OCI-LY1 (cell line): Measurements from ENCODE around the gene LCE2A.
"Not testable (repeated sequence)": the region's sequence is repeated elsewhere in the genome, so short reads cannot be mapped to it uniquely, and the experiment has no call there.

Experiments
- H2AFZ ChIP-seq: fragments of 200-600 bp; sonication (generic), shearing (Covaris generic); 2 replicates; pipeline ENCODE4 v1.6.0; 2014; ENCODE audit warnings: antibody characterized with exemption, mild to moderate bottlenecking, low read length
- H3F3A ChIP-seq: fragments of 200-600 bp; sonication (generic), shearing (Covaris generic); 2 replicates; pipeline ENCODE4 v1.6.0; 2014; ENCODE audit warnings: mild to moderate bottlenecking, antibody characterized with exemption, low read length, moderate library complexity; ENCODE audit not compliant: insufficient read depth
- H3K27ac ChIP-seq: fragments of 200-600 bp; sonication (generic); 2 replicates; pipeline ENCODE4 v1.5.1; 2014; ENCODE audit warnings: low read length, mixed run types, mild to moderate bottlenecking, low read depth; ENCODE audit not compliant: poor library complexity, severe bottlenecking
- H3K27me3 ChIP-seq: fragments of 200-600 bp; sonication (generic); 2 replicates; pipeline ENCODE4 v1.6.0; 2014; ENCODE audit warnings: antibody characterized with exemption, mild to moderate bottlenecking, low read length, moderate library complexity; ENCODE audit not compliant: insufficient read depth
- H3K36me3 ChIP-seq: fragments of 200-600 bp; sonication (generic); 2 replicates; pipeline ENCODE4 v1.6.1; 2014; ENCODE audit warnings: mild to moderate bottlenecking, antibody characterized with exemption, low read length, moderate library complexity, mixed read lengths; ENCODE audit not compliant: insufficient read depth
- H3K4me1 ChIP-seq: fragments of 200-600 bp; sonication (generic); 2 replicates; pipeline ENCODE4 v1.5.1; 2014; ENCODE audit warnings: mild to moderate bottlenecking, low read length, moderate library complexity; ENCODE audit not compliant: insufficient read depth, severe bottlenecking
- H3K4me2 ChIP-seq: fragments of 200-600 bp; sonication (generic), shearing (Covaris generic); 2 replicates; pipeline ENCODE4 v1.6.1; 2014; ENCODE audit warnings: low read length
- H3K4me3 ChIP-seq: fragments of 200-600 bp; sonication (generic); 2 replicates; pipeline ENCODE4 v1.5.1; 2014; ENCODE audit warnings: low read length, low read depth, mild to moderate bottlenecking, mixed read lengths; ENCODE audit not compliant: poor library complexity, severe bottlenecking
- H3K79me2 ChIP-seq: fragments of 200-600 bp; shearing (Covaris generic); 2 replicates; pipeline ENCODE4 v1.6.1; 2016; ENCODE audit warnings: mixed run types, low read length, mixed read lengths; ENCODE audit not compliant: insufficient read depth
- H3K9ac ChIP-seq: fragments of 200-600 bp; sonication (generic), shearing (Covaris generic); 2 replicates; pipeline ENCODE4 v1.6.1; 2014; ENCODE audit warnings: mild to moderate bottlenecking, low read length, mixed read lengths
- H3K9me2 ChIP-seq: fragments of 200-600 bp; sonication (generic), shearing (Covaris generic); 2 replicates; pipeline ENCODE4 v1.6.1; 2014; ENCODE audit warnings: low read depth, mild to moderate bottlenecking, low read length, mixed read lengths
- H3K9me3 ChIP-seq: fragments of 200-600 bp; shearing (Covaris generic); 2 replicates; pipeline ENCODE4 v1.6.1; 2014; ENCODE audit warnings: low read length, mixed read lengths
- H4K20me1 ChIP-seq: fragments of 200-600 bp; sonication (generic), shearing (Covaris generic); 2 replicates; pipeline ENCODE4 v1.6.0; 2016; ENCODE audit warnings: mild to moderate bottlenecking, low read length; ENCODE audit not compliant: insufficient read depth
- CTCF ChIP-seq: fragments of 200-600 bp; sonication (generic), shearing (Covaris generic); IDR thresholded peaks from 2 replicates; pipeline ENCODE4 v1.5.1; 2017; ENCODE audit warnings: mild to moderate bottlenecking, antibody characterized with exemption, low read length, moderate library complexity, mixed read lengths
- EZH2 ChIP-seq: fragments of 200-600 bp; sonication (generic), shearing (Covaris generic); IDR thresholded peaks from 2 replicates; pipeline ENCODE4 v1.8.0; 2017; ENCODE audit warnings: borderline replicate concordance, mixed run types, mild to moderate bottlenecking, antibody characterized with exemption, low read length, moderate library complexity, mixed read lengths

LCE2A gene

GRCh38 chr1:152667648-152668047, 30.5 kb upstream of the LCE2A start:
- no peak overlapping the region for H3K4me3 ChIP-seq
- no peak overlapping the region for H3K27ac ChIP-seq
- H3K36me3 ChIP-seq, result no peaks in the 10 kb centered on the region
- H3K9ac ChIP-seq, result no peak overlapping the region
- no peak overlapping the region for H3K4me2 ChIP-seq
- no peak for TF ChIP-seq CTCF
- no peak for TF ChIP-seq EZH2
- H2AFZ ChIP-seq, result no peak overlapping the region
- H3K9me2 ChIP-seq, result no peaks in the 10 kb centered on the region
- no peaks in the 10 kb centered on the region for H3K79me2 ChIP-seq
- no peaks in the 10 kb centered on the region for H4K20me1 ChIP-seq
- no peaks in the 10 kb centered on the region for H3K4me1 ChIP-seq
- no peaks in the 10 kb centered on the region for H3K9me3 ChIP-seq
- no peaks in the 10 kb centered on the region for H3K27me3 ChIP-seq
- H3F3A ChIP-seq, result no peaks in the 10 kb centered on the region

- Histone ChIP-seq H3K9me2 (no peaks in the 10 kb centered on the region), H3K9me3 (no peaks in the 10 kb centered on the region), H3F3A (no peaks in the 10 kb centered on the region), H3K36me3 (no peaks in the 10 kb centered on the region), H2AFZ (no peak overlapping the region), H3K4me3 (no peak overlapping the region), H3K4me2 (no peak overlapping the region), H3K27ac (no peak overlapping the region), H4K20me1 (no peaks in the 10 kb centered on the region), H3K79me2 (no peaks in the 10 kb centered on the region), H3K4me1 (no peaks in the 10 kb centered on the region), H3K9ac (no peak overlapping the region), H3K27me3 (no peaks in the 10 kb centered on the region)
- TF ChIP-seq CTCF (no peak), EZH2 (no peak)
Measured at GRCh38 chr1:152673016-152673415, 25.1 kb upstream of the LCE2A start.

GRCh38 chr1:152674983-152675382, 23.2 kb upstream of the LCE2A start, which contains the start of gene LCE2C:
Gene LCE2C (plus strand): TSS chr1:152675279. CDS start chr1:152676016, 737 bp downstream.
- not testable (repeated sequence) for H3K36me3 ChIP-seq, H3K4me3 ChIP-seq, H3K4me1 ChIP-seq, H3K27ac ChIP-seq, H3K9me2 ChIP-seq, H3K4me2 ChIP-seq, H2AFZ ChIP-seq, H4K20me1 ChIP-seq, H3K27me3 ChIP-seq, H3F3A ChIP-seq, H3K9me3 ChIP-seq, H3K79me2 ChIP-seq, H3K9ac ChIP-seq

GRCh38 chr1:152679459-152679858, 18.7 kb upstream of the LCE2A start:
- no peaks in the 10 kb centered on the region for H4K20me1 ChIP-seq
- no peak overlapping the region for H3K9ac ChIP-seq
- no peaks in the 10 kb centered on the region for H3F3A ChIP-seq
- no peaks in the 10 kb centered on the region for H3K27me3 ChIP-seq
- no peaks in the 10 kb centered on the region for H3K79me2 ChIP-seq
- H3K9me2 ChIP-seq, result no peaks in the 10 kb centered on the region
- H3K27ac ChIP-seq, result no peak overlapping the region
- H2AFZ ChIP-seq, result no peak overlapping the region
- H3K4me3 ChIP-seq, result no peak overlapping the region
- no peaks in the 10 kb centered on the region for H3K4me1 ChIP-seq
- TF ChIP-seq CTCF (no peak), EZH2 (no peak)
- no peak overlapping the region for H3K4me2 ChIP-seq
- H3K9me3 ChIP-seq, result no peaks in the 10 kb centered on the region
- no peaks in the 10 kb centered on the region for H3K36me3 ChIP-seq
